PFSK-1 (cell line): Measurements from ENCODE around the gene SPATS2L.

ENCODE experiments used
- POLR2AphosphoS5 ChIP-seq: IDR thresholded peaks from 2 replicates; pipeline ENCODE4 v1.6.1; 2012; ENCODE audit warnings: low read depth, mild to moderate bottlenecking, control low read depth, low read length, moderate library complexity
- SIN3A ChIP-seq: IDR thresholded peaks from 2 replicates; pipeline ENCODE4 v1.6.1; 2012; ENCODE audit warnings: mild to moderate bottlenecking, low read length, moderate library complexity, borderline replicate concordance; ENCODE audit not compliant: insufficient read depth
- TAF1 ChIP-seq: IDR thresholded peaks from 2 replicates; pipeline ENCODE4 v1.6.1; 2012; ENCODE audit warnings: low read length, control low read depth, borderline replicate concordance; ENCODE audit not compliant: insufficient read depth

DNA sequence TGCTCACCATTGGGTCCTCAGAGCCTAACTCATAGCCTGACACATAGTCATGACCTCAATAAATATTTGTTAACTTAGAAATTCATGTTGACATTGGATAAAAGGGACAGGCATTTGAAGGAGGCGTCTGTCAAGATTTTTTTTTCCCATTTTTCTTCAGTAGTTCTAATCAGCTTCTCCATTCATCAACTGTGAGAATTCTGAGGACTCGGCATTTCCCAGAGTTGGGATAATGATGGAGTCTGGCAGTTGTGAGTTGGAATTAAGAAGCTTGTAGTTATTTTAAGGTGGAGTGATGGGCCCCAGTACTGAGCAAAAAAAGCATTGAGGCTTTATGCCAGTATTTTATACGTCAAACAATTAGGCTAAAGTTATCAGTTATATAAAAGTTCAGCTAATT, 4.6 kb downstream of the SPATS2L start:
- TF ChIP-seq TAF1 (no peak), POLR2AphosphoS5 (no peak), SIN3A (no peak)
